Putamen (tissue), 1 donor: ENCODE data around the gene FOXN3.
"Not testable (repeated sequence)": the region's sequence is repeated elsewhere in the genome, so short reads cannot be mapped to it uniquely, and the experiment has no call there.

Source experiments
- DNase-seq: peaks from one replicate; pipeline ENCODE4 v3.0.0-alpha.2; 2016; ENCODE audit warnings: low spot score

The FOXN3 gene

DNA sequence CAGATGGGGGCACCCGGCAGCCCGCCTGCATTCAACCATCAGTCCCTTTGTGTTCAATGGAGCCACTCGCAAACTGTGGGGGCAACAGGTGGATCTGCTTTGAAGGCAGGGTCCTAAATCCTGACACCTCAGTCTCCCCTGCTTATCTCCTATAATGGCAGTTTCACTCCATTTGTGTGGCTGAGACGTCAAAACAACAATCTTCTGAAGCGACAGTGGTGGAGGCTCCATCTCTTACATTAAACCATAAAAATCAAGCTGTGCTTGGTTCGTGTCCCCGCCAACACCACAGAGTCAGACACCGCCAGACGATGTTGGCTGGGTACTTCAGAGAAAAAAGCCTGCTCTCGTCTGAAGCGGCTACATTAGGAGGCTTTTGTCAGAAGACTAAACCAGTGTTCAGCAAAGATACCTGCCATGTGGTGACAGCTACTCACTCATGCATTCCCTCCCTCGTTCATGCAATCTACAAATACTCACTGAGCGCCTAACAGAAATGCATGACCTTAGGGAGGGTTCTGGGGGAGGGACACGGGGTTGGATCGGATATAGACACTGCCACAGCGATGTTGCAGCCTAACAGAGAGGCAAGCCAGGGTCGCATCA, 253.9 kb downstream of the FOXN3 start:
- DNase-seq = no peak

DNA sequence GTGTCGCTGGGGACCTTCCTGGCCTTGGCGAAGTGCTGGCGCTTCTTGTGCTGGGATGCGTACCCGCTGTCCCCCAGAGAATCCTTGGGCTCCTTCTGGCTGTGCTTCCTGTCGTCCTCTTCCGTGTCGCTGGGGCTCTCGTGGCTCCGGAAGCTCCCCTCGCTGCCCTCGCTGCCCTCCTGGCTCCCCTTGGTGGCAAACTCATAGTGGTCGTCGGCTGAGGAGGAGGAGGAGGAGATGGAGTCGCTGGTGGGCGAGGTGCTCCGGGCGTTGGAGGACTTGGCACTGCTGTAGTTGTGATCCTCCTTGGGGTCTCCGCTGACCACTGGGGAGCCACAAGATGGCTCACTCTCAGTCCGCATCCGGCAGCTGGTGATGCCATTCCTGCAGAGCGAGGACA, 254.4 kb downstream of the FOXN3 start:
- no peak for DNase-seq

DNA sequence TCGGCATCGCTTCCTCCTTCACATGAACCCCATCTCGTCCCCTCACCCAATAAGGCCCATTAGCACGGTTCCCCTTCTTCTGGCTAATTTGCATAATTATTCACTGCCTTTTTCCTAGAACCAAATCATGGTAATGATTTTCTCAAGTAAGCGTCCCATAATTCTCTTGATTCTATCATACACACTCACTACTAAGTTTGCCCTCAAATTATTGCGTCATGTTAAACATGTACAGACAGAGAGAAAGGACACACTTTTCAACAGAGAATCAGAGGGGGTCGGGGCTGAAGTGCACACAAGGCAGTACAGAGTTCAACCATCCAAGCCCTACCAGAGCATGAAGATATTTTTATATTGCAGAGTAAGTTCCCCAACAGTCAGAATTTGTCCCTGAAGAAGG, 256.6 kb downstream of the FOXN3 start:
- DNase-seq = no peak

DNA sequence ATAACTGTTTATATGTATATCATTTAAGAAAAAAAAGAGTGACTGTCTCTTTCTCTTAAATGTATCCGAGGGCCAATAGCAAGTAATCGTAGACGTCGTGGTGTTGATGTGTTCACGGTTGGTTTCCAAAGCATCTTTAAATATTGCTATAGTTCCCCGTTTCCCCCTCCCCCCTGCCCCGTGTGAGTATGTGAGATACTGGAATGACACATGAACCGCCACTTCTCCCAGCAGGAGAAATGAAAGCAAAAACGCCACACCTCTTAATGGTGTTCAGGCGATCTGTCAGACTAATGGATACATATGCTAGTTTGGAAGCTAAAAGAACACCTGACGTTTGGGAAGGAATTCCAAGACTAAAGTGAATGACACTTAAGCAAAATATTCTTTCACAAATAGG, 258.3 kb downstream of the FOXN3 start:
- DNase-seq = no peak

DNA sequence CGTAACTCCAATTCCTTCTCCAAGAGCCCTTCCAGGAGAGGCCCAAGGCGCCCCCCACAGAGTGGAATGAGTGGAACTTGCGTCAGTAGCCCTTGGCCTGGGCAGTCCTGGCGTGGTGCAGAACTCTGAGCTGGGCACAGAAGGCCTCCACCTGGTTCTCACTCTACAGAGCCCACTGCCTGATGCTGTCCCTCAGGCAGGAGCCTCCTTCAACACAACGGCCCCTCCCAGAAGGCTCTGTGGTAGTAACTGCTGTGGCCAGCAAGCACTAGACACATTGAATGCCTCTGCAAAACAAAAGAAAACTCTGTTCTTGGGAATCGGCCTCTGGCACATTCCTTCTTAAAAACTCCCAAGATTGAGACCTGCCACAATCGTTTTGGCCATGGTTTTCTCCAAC, 258.9 kb downstream of the FOXN3 start:
- not testable (repeated sequence) for DNase-seq

DNA sequence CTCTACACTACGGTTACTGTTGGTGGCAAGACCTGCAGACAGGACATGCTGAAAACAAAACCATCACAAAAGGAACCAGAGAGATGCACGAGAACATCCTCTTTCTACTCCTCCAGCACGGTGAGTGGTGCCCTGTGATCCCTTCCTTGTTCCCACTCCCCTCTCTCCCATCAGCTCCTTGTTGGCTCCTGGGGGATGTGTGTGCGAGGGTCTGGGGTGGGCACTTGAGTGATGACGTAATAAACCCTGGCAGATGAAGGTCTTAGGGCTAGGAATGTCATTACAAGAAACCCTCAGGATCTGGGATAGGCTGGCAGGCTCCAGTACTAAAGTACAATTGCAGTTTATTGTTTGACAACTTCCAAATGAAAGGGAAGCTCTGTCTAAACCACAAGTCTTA, 261.5 kb downstream of the FOXN3 start:
- DNase-seq = no peak

DNA sequence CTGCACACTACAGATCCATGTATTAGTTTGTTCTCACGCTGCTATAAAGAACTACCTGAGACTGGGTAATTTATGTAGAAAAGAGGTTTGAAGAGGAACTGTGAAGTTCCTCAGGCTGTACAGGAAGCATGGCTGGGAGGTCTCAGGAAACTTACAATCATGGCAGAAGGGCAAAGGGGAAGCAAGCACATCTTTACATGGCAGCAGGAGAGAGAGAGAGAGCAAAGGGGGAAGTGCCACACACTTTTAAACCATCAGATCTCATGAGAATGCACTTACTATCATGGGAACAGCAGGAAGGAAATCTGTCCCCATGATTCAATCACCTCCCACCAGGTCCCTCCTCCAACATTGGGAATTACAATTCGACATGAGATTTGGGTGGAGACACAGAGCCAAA, 265.3 kb downstream of the FOXN3 start:
- not testable (repeated sequence) for DNase-seq

DNA sequence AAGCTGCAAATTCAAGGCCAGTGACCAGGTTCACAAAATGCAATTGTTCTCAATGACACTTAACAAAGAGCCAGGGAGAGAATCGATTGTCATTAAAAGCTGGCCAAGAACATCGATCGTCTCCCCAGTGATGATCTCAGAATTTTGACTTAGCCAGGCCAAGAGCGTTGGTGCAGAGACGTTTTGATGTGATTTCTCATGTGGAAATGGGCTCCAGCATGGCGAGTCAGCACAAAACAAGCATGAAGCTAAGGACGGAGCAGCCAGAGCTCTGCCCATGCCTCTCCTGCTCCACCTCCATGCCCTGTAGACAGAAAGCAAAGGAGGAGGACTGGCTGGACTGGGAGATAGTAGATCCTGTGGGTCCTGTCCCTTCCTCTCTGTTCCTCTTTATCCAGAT, 270.8 kb downstream of the FOXN3 start:
- no peak for DNase-seq

DNA sequence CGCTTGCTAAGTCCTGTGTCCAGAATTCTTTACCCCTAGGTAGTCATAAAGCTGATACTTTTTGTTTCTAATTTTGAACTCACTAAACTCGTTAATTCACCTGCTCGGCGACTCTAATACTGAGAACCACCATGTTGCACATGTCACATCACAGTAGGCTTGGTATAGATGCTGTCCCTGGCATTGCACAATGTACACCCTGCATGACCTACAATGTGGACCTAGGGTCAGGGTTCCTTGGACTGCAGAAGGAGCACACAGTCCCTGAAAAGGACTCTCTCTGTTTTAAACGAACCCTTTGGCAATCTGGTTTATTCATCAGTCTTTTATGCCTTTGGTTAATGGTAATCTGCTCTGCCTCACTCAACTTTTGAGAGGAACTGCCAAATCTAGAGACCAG, 272.4 kb downstream of the FOXN3 start:
- DNase-seq = no peak

DNA sequence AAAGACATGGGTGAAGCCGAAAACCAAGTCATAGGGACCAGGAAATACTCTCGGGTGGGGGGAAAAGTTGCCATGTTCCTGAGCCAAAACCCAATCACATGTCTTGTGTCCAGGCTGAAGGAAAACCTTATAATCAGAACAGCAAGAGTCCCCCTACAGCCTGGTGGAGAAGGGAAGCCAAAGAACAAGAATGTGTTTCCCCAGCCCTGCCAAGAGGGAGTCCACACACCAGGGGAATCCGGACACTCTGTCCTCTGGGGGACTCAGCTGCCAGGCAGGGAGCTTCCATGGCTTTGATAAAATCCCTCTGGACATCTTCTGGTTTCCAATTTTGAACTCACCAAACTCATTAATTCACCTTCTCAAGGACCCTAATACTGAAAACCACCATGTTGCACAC, 273.0 kb downstream of the FOXN3 start:
- DNase-seq = no peak

DNA sequence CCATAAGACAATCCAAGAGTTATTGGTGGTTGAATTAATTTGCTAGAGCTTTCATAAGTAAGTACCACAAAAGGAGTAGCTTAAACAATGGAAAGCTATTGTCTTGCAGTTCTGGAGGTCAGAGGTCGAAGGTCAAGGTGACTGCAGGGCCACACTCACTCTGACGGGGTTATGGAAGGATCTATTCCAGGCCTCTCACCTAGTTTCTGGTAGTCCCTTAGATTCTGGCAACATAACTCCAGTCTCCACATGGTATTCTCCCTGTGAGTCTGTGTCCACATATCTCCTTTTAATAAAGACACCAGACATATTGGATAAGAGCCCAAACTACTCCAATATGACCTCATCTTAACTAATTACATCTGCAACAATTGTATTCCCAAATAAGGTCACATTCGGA, 273.4 kb downstream of the FOXN3 start:
- DNase-seq = no peak

DNA sequence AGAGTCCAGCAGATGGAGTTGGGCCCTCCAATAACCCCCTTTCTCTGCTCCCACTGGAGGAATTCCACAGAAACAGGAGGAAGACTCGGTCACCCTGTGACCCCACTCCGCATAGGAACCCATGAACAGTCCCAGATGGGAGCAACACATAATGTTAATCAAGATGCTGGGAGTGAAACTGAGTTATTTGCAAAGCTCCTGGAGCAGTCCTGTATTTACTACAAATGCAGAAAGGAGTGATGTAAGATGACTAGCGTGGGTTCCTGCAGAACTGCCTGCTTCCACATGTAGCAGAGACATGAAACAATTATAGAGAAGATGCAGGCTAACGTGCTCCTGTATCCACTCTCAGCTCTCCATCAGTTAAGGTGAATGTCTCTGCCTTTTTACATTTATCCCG, 274.7 kb downstream of the FOXN3 start:
- no peak for DNase-seq

DNA sequence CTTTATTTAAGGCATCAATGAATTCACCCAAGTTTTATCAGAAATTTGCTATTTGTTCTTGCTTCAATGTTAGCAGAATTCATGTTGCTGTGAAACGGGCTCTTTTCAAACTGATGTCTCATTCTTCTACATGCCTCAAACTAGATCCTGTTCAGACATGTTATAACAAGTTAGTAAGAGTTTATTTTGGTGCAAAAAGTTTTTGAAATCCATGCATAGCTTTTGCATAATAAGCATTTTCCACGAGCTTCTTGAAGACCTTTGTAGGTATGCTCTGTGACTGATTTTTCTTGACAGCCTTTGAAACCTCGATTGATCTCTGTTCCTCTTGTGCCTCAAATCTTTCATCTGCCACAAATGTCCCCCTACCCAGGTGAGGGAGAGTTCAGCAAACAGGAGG, 275.2 kb downstream of the FOXN3 start:
- no peak for DNase-seq

DNA sequence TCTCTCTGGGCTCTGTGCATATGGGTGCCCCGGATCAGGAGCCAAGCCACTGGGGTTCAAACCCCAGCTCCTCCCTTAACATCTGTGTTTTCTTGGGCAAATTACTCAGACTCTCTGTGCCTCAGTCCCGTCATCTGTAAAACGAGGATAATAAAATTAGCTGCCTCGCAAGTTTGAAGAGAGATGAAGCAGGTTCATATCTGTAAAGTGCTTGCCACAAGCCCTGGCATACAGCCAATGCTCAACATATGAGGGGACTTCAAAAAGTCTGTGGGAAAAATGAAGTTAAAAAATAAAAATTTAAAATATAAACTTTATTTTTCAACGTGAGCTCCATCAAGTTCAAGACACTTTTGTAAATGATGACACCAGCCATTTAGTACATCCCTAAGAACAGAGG, 276.7 kb downstream of the FOXN3 start:
- no peak for DNase-seq

DNA sequence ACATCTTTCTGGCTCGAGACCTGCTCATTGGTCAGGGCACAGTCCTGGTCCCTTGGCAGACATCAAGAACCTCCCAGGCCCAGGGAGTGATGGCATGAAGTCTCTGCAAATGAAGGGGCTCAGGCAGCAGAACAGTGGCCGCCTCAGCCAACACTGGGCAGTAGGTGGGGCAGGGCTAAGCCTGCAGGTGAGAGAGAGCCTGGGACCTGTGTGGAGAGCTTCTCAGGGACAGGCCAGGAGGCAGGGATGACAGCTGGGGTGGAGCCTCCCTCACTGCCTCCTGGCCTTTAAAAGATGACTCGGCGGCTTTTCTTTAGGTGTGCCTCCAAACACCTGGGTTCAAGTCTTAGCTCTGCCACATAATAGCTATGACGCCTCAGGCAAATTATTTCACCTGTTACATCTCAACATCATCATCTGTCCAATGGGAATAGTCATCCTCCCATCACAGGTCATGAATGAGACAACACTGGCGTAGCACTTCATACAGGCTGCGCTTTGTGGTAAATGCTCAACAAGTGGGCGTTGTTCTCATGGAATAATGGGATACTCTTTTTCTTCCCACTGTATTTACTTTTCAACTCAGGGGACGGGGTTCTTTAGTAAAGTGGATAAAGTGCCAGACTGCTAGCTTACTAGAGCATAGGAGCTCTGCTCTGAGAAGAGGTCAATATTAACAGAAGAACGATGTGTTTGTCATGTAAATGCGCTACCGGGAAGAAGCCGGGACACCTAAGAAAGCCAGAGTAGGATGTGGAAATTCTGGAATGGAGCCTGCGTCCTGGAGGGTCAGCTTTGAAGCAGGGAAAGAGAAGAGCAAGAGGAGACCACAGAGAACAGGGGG, 277.4 kb downstream of the FOXN3 start:
- DNase-seq = no peak

DNA sequence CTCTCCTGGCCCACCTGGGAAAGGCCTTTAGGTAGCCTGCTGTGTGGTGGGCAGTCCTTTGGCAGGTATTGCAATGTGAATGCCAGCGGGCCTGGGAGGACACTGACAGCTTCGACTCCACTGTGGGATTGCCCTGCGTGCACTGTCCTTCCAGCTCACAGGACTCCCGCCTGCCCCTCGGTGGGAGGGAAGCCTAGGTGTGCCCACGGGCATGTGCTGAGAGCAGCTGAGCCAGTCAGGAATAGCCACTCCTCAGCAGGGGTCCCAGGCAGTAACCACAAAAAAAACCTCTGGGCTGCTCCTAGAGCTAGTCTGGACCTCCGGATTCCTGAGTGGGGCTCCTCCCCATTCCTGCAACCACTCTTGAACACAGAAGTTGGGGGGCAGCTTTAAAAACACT, 278.2 kb downstream of the FOXN3 start:
- no peak for DNase-seq

DNA sequence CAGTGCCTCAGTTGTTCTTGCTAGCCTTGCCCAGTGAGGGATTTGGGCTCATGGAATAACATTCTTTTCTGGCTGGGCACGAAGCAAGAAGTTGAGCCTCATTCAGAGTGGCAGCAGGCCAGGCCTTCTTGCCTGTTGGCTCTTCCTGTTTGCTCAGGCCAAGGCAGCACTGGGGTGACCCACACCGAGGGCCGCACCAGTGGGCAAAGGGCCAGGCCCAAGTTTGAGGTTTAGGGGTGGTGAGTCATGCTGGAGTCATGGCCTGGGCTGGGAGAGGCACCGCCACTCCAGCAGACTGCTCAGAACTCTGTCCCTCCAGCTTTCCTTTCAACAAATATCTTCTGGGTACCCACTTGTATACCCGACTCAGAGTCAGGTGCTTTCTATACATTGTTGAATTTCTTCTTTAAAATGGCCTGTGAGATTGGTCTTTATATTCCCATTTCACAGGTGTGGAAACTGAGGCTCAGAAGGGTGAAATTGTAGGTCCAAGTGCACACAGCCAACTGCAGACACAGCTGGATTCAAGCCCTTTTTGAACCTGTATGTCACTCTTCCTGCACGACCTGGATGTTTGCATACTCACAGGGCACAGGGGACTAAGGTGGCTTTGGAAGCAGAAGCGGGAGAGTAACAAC, 279.4 kb downstream of the FOXN3 start:
- DNase-seq = no peak

DNA sequence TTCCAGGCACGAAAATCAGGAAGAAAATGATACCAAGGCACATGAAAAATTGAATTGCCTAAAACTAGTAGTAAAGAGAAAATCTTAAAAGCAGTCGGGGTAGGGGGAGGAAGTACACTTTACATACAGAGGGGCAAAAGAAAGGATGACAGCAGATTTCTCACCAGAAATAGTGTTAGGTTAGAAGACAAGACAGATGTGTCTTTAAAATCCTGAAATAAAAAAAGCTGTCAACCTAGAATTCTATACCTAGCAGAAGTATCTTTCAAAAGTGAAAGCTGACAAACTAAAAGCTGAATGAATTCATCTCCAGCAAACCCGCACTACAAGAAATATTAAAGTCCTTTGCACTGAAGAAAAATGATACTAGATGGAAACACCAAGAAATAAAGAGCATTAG, 280.4 kb downstream of the FOXN3 start:
- DNase-seq = no peak

DNA sequence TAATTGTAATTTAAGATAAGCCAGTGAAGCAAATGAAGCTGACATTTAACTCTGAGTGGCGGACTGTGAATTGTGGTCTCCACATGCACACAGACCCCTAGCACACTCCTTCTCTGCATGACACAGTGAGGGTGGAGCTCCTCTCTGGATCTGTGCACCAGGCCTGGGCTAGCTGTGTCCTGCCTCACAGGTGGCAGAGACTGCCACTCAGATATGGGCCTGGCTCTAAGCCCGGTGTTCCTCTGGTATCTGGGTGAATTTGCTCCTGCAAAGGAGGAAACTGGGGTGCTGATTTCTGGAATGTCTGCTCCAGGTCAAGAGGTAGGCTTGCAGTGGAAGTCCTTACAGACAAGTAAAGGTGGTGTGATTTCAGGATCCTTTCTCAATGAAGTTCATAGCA, 282.4 kb downstream of the FOXN3 start:
- DNase-seq = no peak

DNA sequence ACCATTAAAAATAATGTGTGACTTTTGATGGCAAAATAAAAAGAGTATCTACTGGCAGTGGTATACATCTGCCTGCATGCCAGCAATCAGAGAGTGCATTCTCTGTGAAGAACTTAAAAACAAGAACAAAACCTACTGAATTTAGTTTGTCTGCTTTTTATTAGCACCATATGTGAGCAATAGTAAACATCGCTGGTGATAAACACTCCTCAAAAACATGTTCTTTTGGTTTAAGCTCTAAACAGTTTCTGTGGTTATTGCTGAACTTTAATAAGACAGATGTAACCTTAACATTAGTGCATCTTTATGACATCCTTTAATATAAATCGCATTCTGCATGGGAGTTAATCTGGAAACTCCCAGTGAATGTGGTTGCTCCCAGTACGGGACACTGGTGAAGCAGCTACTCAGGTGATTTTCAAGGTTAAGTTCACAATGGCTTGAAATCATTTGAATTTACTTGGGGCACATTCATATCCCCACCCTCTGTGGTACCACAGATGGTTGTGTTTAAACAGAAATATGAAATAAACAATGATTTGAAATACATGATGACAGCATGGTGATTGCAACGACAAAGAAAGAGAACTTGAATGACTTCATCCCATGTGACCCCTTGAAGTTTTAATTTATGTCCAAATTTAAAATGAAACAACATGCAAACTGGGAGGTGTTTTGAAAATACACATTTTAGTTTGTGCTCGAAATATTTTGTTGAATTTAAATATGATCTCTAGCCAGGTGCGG, 285.9 kb downstream of the FOXN3 start:
- DNase-seq = no peak

DNA sequence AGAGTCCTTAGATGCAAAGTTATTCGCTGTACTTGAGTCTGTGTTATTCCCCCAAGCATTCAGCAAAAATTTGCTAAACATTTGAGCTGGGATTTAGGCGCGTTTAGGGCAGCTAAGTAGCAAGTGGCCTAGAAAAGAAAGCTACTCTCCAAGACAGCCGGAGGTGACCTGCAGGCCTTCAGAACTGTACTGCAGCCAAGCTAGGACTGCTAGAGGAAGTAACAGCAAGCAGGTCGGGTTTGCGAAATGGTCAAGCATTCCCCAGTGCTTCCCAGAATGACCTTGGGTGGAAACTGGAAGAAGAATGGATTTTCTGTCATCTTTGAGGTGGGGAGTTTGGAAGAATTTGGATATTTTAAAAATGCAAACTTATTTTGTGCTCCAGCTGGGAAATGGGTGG, 287.5 kb downstream of the FOXN3 start:
- DNase-seq = no peak

DNA sequence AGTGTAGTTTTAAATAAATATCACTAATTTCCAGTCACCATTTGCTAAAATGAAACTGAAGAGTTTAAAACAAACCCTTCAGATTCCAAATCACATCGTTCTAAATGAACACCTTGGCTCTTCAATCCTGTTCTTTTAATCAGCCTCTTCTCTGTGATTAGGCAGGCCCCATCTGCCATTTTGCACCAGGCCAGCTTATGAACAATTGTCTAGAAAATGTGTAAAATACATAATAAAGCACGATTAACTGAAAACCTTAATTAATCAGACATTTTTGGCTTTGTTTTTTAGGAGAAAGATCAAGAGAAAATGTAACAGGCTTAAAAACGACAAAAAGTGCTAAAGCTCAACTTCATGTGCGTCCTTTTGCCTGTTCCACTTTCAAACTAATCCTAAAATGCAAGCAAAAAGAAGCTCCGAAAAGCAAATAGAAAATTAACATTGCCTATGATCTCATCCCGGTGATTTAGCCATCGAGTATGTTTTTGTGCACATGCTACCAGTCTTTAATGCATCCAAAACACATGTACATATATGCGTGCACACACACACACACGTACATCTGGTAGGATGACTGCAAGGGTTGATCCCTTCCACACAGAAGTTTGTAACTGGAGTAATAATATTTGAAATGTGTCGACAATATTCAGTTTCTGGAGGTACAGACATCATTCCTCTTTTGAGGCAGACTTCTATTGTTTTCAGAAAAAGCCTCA, 288.6 kb downstream of the FOXN3 start:
- no peak for DNase-seq
